ENCODE measurements around the gene CKMT2. TPM values are rescaled to one million over a fixed set of nuclear protein-coding genes. Genes with fewer than 3 reads are reported as not detected.
A peak's percentile ranks its signal among the peaks of the same experiment; 100 is the strongest.

CKMT2 gene
- total RNA-seq, 1 donor from 2014 or later: 0.81 TPM

DNA sequence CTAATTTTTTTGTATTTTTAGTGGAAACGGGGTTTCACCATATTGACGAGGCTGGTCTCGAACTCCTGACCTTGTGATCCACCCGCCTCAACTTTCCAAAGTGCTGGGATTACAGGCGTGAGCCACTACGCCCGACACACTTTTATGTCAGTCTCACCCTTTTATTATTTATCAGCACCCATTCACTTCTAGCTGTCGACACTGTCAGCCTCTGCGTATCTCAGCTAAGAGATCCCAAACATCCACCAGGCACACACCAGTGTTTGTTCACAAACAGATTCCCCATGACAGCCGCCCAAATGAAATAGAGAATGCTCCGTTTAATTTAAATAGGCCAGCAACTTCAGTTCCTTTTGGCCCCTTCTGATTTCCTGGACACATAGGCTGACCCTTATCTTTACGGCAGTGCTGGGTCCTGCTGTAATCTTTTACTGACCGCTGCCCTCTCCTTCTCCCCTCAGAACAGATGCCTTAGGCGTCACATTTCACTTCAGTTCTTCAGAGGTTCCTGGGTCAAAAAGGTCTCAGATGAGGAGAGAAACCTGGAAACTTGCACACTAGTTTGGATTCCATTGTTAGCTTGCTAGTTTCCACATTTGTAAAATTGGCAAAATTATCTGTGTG is 43.1 kb upstream of the CKMT2 start:
- Mint-ChIP-seq H3K36me3 (ENCODE audit: unreplicated experiment) (no peaks in the 10 kb centered on the region), H3K9me3 (ENCODE audit: unreplicated experiment) (peaks cover 5% of the 10 kb centered on the region), H3K27ac (ENCODE audit: unreplicated experiment) (no peak overlapping the region), H3K27me3 (ENCODE audit: unreplicated experiment) (no peaks in the 10 kb centered on the region), H3K4me3 (ENCODE audit: unreplicated experiment) (no peak overlapping the region), H3K4me1 (ENCODE audit: low read depth, unreplicated experiment) (peaks cover 9% of the 10 kb centered on the region)
- TF ChIP-seq, protein P1, sequence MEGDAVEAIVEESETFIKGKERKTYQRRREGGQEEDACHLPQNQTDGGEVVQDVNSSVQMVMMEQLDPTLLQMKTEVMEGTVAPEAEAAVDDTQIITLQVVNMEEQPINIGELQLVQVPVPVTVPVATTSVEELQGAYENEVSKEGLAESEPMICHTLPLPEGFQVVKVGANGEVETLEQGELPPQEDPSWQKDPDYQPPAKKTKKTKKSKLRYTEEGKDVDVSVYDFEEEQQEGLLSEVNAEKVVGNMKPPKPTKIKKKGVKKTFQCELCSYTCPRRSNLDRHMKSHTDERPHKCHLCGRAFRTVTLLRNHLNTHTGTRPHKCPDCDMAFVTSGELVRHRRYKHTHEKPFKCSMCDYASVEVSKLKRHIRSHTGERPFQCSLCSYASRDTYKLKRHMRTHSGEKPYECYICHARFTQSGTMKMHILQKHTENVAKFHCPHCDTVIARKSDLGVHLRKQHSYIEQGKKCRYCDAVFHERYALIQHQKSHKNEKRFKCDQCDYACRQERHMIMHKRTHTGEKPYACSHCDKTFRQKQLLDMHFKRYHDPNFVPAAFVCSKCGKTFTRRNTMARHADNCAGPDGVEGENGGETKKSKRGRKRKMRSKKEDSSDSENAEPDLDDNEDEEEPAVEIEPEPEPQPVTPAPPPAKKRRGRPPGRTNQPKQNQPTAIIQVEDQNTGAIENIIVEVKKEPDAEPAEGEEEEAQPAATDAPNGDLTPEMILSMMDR (IDR thresholded peaks at IDR 0.05; ENCODE audit: partially characterized antibody, unreplicated experiment): no peak
- DNase-seq: no peak

DNA sequence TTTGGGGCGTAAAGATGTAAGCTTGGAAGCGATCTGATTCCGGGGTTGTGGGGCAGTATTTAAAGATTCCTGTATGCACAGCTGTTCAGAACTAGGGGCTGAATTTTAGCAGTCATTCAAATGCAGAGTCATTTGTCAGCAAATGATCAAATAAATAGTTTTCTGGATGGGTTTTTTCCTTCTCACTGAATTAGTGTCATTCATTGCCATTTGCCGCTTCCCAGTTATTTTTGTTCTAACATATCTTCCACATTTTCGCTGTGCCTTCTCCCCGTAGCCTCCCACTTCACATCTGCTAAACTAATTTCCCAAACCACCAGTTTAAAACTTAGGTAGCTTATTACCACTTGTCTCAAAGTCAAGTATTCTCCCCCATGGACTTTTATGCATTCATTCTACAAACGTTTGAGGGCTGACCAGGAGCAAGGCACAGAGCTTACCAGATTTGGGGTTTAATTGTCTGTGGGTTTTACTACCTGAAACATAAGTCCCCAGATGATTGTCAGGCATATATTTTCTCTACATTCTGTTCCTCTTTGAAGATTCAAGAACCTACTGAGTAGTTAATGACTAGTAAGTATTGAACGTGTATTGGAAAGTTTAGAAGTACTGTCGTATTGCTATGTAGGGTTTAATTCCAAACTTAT is 41.3 kb upstream of the CKMT2 start:
- Mint-ChIP-seq H3K4me1 (ENCODE audit: low read depth, unreplicated experiment) (peaks cover 8% of the 10 kb centered on the region), H3K36me3 (ENCODE audit: unreplicated experiment) (no peaks in the 10 kb centered on the region), H3K27ac (ENCODE audit: unreplicated experiment) (no peak overlapping the region), H3K4me3 (ENCODE audit: unreplicated experiment) (no peak overlapping the region), H3K27me3 (ENCODE audit: unreplicated experiment) (no peaks in the 10 kb centered on the region), H3K9me3 (ENCODE audit: unreplicated experiment) (peaks cover 1% of the 10 kb centered on the region)
- no peak for DNase-seq
- TF ChIP-seq, protein P1 (IDR thresholded peaks at IDR 0.05; ENCODE audit: partially characterized antibody, unreplicated experiment): no peak

DNA sequence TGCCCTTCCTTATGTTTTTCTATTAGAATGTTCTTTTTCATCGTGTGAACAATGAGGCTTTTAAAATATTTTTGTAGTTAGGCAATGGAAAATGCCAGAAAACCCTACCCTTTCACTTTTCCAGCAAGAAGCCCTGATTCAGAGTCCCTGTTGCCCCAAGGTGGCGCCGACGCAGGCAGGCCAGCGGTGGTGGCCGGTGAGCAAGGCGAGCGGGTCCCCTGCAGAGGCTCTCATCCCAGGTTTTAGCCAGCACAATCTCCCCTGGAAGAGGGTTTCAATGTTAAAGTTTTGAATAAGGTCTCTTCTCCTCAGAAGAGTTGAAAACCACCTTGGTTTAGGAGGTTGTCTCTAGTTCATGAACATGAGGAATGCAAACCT is 40.8 kb upstream of the CKMT2 start:
- Mint-ChIP-seq H3K27ac (ENCODE audit: unreplicated experiment) (no peak overlapping the region), H3K36me3 (ENCODE audit: unreplicated experiment) (no peaks in the 10 kb centered on the region), H3K9me3 (ENCODE audit: unreplicated experiment) (peaks cover 1% of the 10 kb centered on the region), H3K4me3 (ENCODE audit: unreplicated experiment) (no peak overlapping the region), H3K27me3 (ENCODE audit: unreplicated experiment) (no peaks in the 10 kb centered on the region), H3K4me1 (ENCODE audit: low read depth, unreplicated experiment) (peaks cover 8% of the 10 kb centered on the region)
- no peak for DNase-seq
- TF ChIP-seq, protein P1 (IDR thresholded peaks at IDR 0.05; ENCODE audit: partially characterized antibody, unreplicated experiment): no peak

DNA sequence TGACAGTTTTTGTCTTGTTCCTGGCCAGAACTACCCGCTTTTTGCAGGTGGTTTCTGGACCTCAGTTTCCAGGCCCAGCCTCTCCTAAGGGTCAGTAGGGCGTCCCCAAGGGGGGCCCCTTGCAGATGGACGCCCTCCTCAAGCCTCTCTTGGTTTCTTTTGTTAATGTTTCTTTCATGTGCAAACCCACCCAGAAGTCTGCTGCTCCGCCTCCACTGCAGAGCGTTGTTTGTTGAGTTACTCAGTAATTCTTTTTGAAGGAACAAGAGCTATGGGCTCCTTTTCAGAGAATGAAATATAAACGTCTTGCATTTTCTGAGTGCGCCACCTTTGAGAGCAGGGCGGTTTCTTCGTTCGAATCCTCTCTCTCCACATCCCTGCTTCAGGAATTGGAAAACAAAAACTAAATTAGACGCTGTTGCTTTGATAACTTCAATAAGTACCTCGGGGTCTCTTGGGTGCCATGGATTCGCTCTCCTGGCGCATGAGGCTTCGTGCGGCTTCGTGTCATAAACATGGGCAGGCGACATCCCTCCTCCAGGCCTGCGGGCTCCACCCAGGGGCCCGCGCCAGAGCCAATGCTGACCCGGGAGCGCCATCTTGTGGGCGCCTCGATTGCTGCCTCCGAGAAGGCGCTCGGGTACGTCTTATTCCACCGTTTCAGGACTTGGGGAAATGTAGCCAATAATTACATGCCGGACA is 38.3 kb upstream of the CKMT2 start:
- Mint-ChIP-seq H3K4me3 (ENCODE audit: unreplicated experiment) (no peak overlapping the region), H3K9me3 (ENCODE audit: unreplicated experiment) (no peaks in the 10 kb centered on the region), H3K27me3 (ENCODE audit: unreplicated experiment) (no peaks in the 10 kb centered on the region), H3K27ac (ENCODE audit: unreplicated experiment) (no peak overlapping the region), H3K36me3 (ENCODE audit: unreplicated experiment) (no peaks in the 10 kb centered on the region), H3K4me1 (ENCODE audit: low read depth, unreplicated experiment) (peaks cover 8% of the 10 kb centered on the region)
- TF ChIP-seq, protein P1 (IDR thresholded peaks at IDR 0.05; ENCODE audit: partially characterized antibody, unreplicated experiment): peak; percentile 88
- DNase-seq: peak; percentile 92
